Activated naive CD4-positive, alpha-beta T cell treated with anti-CD3 and anti-CD28 coated beads, Interleukin-2, amount 50 U/mL, for 24 hours (primary cell): Measurements from ENCODE around the gene MTARC2.

Source experiments
- H3K27ac Mint-ChIP-seq: one replicate; pipeline ENCODE4 v1.8.0; 2021; ENCODE audit warnings: mild to moderate bottlenecking, mixed read lengths
- H3K27me3 Mint-ChIP-seq: one replicate; pipeline ENCODE4 v1.8.0; 2021; ENCODE audit warnings: mixed read lengths
- H3K36me3 Mint-ChIP-seq: one replicate; pipeline ENCODE4 v1.8.0; 2021; ENCODE audit warnings: mixed read lengths
- H3K4me1 Mint-ChIP-seq: one replicate; pipeline ENCODE4 v1.8.0; 2021; ENCODE audit warnings: mixed read lengths
- H3K4me3 Mint-ChIP-seq: one replicate; pipeline ENCODE4 v1.8.0; 2021; ENCODE audit warnings: mild to moderate bottlenecking, mixed read lengths
- H3K9me3 Mint-ChIP-seq: one replicate; pipeline ENCODE4 v1.8.0; 2021; ENCODE audit warnings: mixed read lengths

The MTARC2 gene

DNA sequence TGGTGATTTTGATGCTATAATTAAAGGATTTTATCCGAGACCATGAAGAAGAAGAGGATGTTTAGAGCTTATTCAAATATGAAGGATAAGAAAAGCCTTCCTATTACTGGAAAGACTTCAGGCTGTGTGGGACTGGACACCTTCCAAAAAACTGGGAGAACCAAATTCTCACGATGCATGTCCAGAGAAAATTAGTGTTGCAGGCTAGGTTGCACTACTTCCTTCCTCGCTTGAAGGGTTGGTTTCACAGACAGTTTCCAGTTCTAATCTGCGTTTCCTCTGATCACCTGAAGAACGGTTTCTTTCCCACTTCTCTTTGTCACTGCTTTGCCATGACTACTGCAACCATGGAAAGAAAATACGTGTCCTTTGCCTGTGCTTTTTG, 2.0 kb downstream of the MTARC2 start:
- Mint-ChIP-seq H3K27me3 (peaks cover 47% of the 10 kb centered on the region), H3K36me3 (no peaks in the 10 kb centered on the region), H3K9me3 (no peaks in the 10 kb centered on the region), H3K27ac (no peak overlapping the region), H3K4me3 (no peak overlapping the region), H3K4me1 (peaks cover 10% of the 10 kb centered on the region)

- H3K27ac Mint-ChIP-seq = no peak overlapping the region
Observed at GRCh38 chr1:220751111-220751510, 3.0 kb downstream of the MTARC2 start.

GRCh38 chr1:220754212-220754917, 6.2 kb downstream of the MTARC2 start:
- no peaks in the 10 kb centered on the region for H3K9me3 Mint-ChIP-seq
- no peaks in the 10 kb centered on the region for H3K36me3 Mint-ChIP-seq
- no peak overlapping the region for H3K4me3 Mint-ChIP-seq
- peaks cover 31% of the 10 kb centered on the region for H3K27me3 Mint-ChIP-seq
- no peaks in the 10 kb centered on the region for H3K4me1 Mint-ChIP-seq
- H3K27ac Mint-ChIP-seq = no peak overlapping the region

More at GRCh38 chr1:220751111-220751510, 3.0 kb downstream of the MTARC2 start:
- Mint-ChIP-seq H3K36me3 (no peaks in the 10 kb centered on the region), H3K9me3 (no peaks in the 10 kb centered on the region), H3K4me3 (no peak overlapping the region), H3K4me1 (peaks cover 10% of the 10 kb centered on the region), H3K27me3 (peaks cover 45% of the 10 kb centered on the region)

DNA sequence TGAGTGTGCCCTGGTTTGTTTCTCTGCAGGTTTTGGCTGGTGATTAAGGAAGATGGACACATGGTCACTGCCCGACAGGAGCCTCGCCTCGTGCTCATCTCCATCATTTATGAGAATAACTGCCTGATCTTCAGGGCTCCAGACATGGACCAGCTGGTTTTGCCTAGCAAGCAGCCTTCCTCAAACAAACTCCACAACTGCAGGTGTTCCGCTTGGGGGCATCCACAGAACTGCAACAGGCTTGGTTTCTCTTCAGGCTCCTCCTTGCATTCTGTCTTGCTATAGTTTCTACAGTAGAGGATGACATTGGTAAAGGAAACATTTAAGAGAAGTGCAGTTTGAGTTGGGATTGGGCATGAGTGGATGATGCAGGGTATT, 6.8 kb downstream of the MTARC2 start:
- no peak overlapping the region for H3K4me3 Mint-ChIP-seq
- peaks cover 29% of the 10 kb centered on the region for H3K27me3 Mint-ChIP-seq
- H3K4me1 Mint-ChIP-seq = no peaks in the 10 kb centered on the region
- no peaks in the 10 kb centered on the region for H3K9me3 Mint-ChIP-seq
- H3K27ac Mint-ChIP-seq = no peak overlapping the region
- H3K36me3 Mint-ChIP-seq = no peaks in the 10 kb centered on the region

DNA sequence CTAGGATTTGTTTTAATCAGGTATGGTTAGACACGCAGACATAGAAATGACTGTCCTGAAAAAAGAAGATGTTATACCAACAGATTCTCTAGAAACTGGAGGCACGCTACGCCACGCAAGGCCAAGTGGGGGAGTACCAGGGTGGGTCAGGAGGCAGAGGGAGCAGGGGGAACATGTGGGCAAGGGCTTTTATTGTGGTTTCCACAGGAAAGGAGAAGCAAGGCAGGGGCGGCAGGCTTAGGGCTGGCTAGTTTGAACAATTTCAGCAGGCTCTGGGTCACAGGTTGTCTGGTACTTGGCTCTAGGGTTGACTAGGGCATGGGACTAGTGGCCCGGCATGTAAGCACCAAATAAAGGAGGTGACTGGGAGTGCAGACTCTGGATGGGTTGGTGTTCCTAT, 7.2 kb downstream of the MTARC2 start:
- Mint-ChIP-seq H3K4me3 (no peak overlapping the region), H3K9me3 (no peaks in the 10 kb centered on the region)

DNA sequence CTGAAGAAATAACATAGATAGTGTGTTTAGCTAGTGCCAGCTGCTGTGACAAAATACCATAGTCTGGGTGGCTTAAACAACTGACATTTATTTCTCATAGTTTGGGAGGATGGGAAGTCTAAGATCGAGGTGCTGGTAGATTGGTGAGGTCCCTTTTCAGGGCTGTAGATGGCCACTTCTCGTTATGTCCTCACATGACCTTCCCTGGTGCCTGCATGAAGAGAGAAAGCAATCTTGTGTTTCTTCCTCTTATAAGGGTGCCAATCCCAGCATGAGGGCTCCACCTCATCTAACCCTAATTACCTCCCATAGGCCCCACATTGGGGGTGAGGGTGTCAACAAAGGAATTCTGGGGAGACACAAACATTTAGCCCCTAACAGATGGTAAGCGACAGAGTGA, 9.3 kb downstream of the MTARC2 start:
- Mint-ChIP-seq H3K27me3 (peaks cover 11% of the 10 kb centered on the region), H3K4me3 (no peak overlapping the region), H3K4me1 (no peaks in the 10 kb centered on the region), H3K9me3 (no peaks in the 10 kb centered on the region), H3K36me3 (no peaks in the 10 kb centered on the region), H3K27ac (no peak overlapping the region)

More for the DNA sequence above, 7.2 kb downstream of the MTARC2 start:
- H3K4me1 Mint-ChIP-seq = no peaks in the 10 kb centered on the region
- H3K27me3 Mint-ChIP-seq = peaks cover 25% of the 10 kb centered on the region
- no peaks in the 10 kb centered on the region for H3K36me3 Mint-ChIP-seq
- no peak overlapping the region for H3K27ac Mint-ChIP-seq

DNA sequence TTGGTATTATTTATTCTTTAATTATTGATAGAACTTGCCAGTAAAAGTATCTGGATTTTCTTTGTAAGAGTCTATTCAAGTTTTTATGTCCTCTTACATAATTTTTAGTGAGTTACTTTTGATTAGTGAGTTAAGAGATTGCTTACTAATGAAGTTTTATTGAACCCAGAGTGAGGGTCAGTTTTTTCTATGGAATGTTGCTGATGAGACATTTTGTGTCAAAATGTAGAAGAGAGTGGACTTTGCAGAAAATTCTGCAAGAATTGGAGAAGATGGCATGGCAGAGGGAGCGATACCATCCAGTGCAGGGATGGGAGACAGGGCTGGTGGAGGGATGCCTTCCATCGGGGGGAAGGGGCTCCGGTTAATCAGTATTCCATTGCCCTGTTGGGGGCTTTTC, 11.0 kb downstream of the MTARC2 start:
- Mint-ChIP-seq H3K9me3 (no peaks in the 10 kb centered on the region), H3K4me1 (no peaks in the 10 kb centered on the region), H3K27me3 (peaks cover 11% of the 10 kb centered on the region), H3K36me3 (no peaks in the 10 kb centered on the region), H3K27ac (no peak overlapping the region), H3K4me3 (no peak overlapping the region)

- no peak overlapping the region for H3K4me3 Mint-ChIP-seq
- no peak overlapping the region for H3K27ac Mint-ChIP-seq
- no peaks in the 10 kb centered on the region for H3K9me3 Mint-ChIP-seq
Observed at GRCh38 chr1:220761688-220762427, 13.7 kb downstream of the MTARC2 start.

GRCh38 chr1:220764757-220765156, 16.6 kb downstream of the MTARC2 start:
- Mint-ChIP-seq H3K4me1 (no peaks in the 10 kb centered on the region), H3K36me3 (no peaks in the 10 kb centered on the region), H3K9me3 (no peaks in the 10 kb centered on the region), H3K27me3 (peaks cover 2% of the 10 kb centered on the region), H3K4me3 (no peak overlapping the region), H3K27ac (no peak overlapping the region)

More at GRCh38 chr1:220761688-220762427, 13.7 kb downstream of the MTARC2 start:
- Mint-ChIP-seq H3K36me3 (no peaks in the 10 kb centered on the region), H3K4me1 (no peaks in the 10 kb centered on the region), H3K27me3 (peaks cover 7% of the 10 kb centered on the region)

DNA sequence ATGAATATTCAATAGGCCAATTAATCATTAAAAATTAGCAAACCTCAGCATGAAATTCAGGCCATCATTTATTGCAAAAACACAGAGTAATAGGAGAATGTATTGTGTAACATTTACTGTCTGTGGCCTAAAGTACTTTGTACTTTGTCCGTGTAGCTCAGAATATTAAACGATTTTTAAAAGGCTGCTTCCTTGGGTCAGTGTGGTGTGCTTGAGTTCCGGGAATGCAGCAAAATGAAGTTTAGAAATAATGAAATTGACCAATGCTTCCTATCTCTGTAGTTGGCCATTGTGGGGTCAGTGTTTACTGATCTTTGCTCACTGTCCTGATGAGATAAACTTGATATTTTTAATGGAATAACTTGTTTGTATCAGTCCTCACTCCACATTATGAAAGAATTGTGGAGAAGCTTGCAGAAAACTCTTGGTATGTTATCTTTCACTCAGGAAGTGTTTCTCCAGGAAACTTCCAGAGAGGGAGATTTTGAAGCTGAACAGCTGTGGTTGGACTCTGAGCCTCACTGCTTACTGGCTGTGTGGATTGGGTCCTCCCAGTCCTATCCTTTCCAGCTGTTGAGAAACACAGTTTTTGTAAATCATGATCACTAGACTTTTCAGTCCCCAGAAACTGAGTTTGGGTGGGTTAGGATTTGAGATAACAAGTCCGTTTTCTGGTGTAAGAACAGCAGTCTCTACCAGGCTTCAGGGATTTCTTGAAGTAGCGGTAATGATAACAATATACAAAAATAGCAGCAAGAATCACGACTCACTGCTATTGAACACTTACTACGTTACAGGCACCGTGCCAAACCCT, 19.4 kb downstream of the MTARC2 start:
- Mint-ChIP-seq H3K9me3 (no peaks in the 10 kb centered on the region), H3K27me3 (peaks cover 5% of the 10 kb centered on the region), H3K4me3 (no peak overlapping the region), H3K36me3 (no peaks in the 10 kb centered on the region), H3K4me1 (no peaks in the 10 kb centered on the region), H3K27ac (no peak overlapping the region)

DNA sequence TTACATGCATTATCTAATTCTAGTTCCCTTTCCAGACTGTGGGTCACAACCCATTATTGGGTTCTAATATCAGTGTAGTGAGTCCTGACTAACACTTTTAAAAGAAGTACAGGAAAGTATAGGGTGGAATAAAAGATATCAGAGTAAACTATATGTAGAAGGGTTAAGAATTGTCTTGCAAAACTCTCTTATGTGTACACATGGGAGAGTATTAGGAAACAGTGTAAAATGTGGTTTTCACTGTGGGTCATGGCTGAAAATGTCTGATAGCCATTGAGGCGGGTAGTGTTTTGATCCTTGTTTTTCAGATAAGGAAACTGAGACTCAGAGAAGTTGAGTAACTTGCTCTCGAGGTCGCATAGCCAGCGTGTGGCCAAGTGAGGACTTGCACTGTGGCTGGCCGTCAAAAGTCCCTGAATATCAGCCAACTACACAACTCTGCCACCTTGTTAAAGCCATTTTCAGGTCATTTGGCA, 20.0 kb downstream of the MTARC2 start:
- Mint-ChIP-seq H3K4me3 (no peak overlapping the region), H3K9me3 (no peaks in the 10 kb centered on the region), H3K27ac (no peak overlapping the region), H3K36me3 (no peaks in the 10 kb centered on the region), H3K4me1 (no peaks in the 10 kb centered on the region), H3K27me3 (peaks cover 5% of the 10 kb centered on the region)

DNA sequence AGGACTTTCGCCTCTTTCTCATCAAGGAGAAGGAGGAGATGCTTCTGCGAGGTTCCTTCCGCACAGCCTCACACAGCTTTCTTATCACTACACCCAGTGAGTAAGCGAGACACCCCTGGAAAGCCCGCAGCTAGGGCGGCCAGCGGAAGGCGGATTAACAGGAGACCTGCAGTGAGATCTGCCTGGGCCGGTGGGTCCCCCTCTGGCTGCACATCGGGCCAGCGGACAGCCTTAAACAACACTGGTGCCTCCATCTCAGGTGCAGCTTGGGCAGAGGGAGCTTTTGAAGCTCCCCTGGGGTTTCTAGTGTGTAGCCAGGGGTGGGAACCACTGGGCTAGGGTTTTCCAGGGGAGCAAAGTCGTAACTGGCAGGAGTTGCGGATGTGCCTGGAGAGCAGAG, 21.1 kb downstream of the MTARC2 start:
- no peak overlapping the region for H3K4me3 Mint-ChIP-seq
- no peak overlapping the region for H3K27ac Mint-ChIP-seq
- peaks cover 5% of the 10 kb centered on the region for H3K27me3 Mint-ChIP-seq
- H3K9me3 Mint-ChIP-seq = no peaks in the 10 kb centered on the region
- H3K4me1 Mint-ChIP-seq = no peaks in the 10 kb centered on the region
- H3K36me3 Mint-ChIP-seq = no peaks in the 10 kb centered on the region

- Mint-ChIP-seq H3K27me3 (peaks cover 9% of the 10 kb centered on the region), H3K9me3 (no peaks in the 10 kb centered on the region), H3K36me3 (no peaks in the 10 kb centered on the region), H3K4me1 (no peaks in the 10 kb centered on the region), H3K4me3 (no peak overlapping the region), H3K27ac (no peak overlapping the region)
Observed at GRCh38 chr1:220770245-220770913, 22.3 kb downstream of the MTARC2 start.

- no peaks in the 10 kb centered on the region for H3K36me3 Mint-ChIP-seq
- H3K27ac Mint-ChIP-seq = no peak overlapping the region
- H3K9me3 Mint-ChIP-seq = no peaks in the 10 kb centered on the region
- no peaks in the 10 kb centered on the region for H3K4me1 Mint-ChIP-seq
- H3K27me3 Mint-ChIP-seq = peaks cover 12% of the 10 kb centered on the region
- H3K4me3 Mint-ChIP-seq = no peak overlapping the region
Observed at GRCh38 chr1:220772846-220773245, 24.7 kb downstream of the MTARC2 start.

DNA sequence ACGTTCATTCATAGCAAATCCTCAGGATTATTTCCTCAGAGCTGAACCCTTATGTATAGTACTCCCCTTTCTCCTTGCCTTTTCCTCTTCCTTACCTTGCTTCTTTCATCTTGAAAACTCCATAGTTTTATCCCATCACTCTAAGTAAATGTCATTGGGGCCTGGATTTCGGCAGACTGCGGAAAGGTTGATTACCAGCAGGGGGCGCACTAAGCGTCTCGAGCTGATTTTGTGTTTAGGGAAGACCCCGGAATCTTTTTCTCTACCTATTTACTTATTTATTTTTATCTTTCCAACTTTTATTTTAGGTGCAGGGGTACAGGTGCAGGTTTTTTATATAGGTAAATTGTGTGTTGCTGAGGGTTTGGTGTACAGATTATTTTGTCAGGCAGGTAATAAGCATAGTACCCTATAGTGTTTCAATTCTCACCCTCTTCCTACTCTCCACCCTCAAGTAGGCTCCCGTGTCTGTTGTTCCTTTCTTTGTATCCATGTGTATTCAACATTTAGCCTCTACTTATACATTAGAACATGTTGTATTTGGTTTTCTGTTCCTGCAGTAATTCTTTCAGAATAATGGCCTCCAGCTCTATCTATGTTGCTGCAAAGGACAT, 27.2 kb downstream of the MTARC2 start:
- H3K4me3 Mint-ChIP-seq = no peak overlapping the region
- H3K27me3 Mint-ChIP-seq = peaks cover 8% of the 10 kb centered on the region
- H3K9me3 Mint-ChIP-seq = no peaks in the 10 kb centered on the region
- H3K27ac Mint-ChIP-seq = no peak overlapping the region
- H3K4me1 Mint-ChIP-seq = no peaks in the 10 kb centered on the region
- H3K36me3 Mint-ChIP-seq = no peaks in the 10 kb centered on the region
